Measurements from ENCODE around the gene FBN1.

GRCh38 chr15:48422401-48422800 lies 223.1 kb downstream of the FBN1 start:
- TF ChIP-seq, protein P1, sequence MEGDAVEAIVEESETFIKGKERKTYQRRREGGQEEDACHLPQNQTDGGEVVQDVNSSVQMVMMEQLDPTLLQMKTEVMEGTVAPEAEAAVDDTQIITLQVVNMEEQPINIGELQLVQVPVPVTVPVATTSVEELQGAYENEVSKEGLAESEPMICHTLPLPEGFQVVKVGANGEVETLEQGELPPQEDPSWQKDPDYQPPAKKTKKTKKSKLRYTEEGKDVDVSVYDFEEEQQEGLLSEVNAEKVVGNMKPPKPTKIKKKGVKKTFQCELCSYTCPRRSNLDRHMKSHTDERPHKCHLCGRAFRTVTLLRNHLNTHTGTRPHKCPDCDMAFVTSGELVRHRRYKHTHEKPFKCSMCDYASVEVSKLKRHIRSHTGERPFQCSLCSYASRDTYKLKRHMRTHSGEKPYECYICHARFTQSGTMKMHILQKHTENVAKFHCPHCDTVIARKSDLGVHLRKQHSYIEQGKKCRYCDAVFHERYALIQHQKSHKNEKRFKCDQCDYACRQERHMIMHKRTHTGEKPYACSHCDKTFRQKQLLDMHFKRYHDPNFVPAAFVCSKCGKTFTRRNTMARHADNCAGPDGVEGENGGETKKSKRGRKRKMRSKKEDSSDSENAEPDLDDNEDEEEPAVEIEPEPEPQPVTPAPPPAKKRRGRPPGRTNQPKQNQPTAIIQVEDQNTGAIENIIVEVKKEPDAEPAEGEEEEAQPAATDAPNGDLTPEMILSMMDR (IDR thresholded peaks at IDR 0.05): no peak
- TF ChIP-seq POLR2A (IDR thresholded peaks at IDR 0.05) (no peak), POLR2AphosphoS5 (IDR thresholded peaks at IDR 0.05) (no peak)
